HepG2 (cell line): Measurements from ENCODE around the gene DIPK1C. TPM values are rescaled to one million over a fixed set of nuclear protein-coding genes. Genes with fewer than 3 reads are reported as not detected.

Experiments used
- ATAC-seq: fragments of 200-7000 bp; cut with Tn5 transposase; 3 replicates; pipeline ENCODE4 v1.9.1; 2020; ENCODE audit warnings: mild to moderate bottlenecking, moderate library complexity
- BruUV-seq: library from RNA; stranded (reverse); fragments of 400-500 nt; replicated peaks from 2 replicates; lab custom pipeline; 2021; lab: Mats Ljungman, UMichigan
- CTCF ChIA-PET: fragments of 300-600 bp; formaldehyde crosslinking; extraction: SDS; loops from one replicate; lab custom pipeline; 2021; ENCODE audit warnings: low total read pairs, inconsistent platforms, low intra/inter-chr PET ratio; lab: Yijun Ruan, JAX
- POLR2A ChIA-PET: fragments of 350-600 bp; sonication (Branson Sonifier 250); formaldehyde crosslinking; loops from one replicate; lab custom pipeline; 2020; ENCODE audit warnings: antibody characterized with exemption, inconsistent platforms; lab: Yijun Ruan, JAX
- DNase-seq: peaks from one replicate; pipeline ENCODE4 v3.0.0-alpha.2; 2015; ENCODE audit warnings: low spot score
- FAIRE-seq: peaks from 3 replicates; lab custom pipeline; 2011; peaks lifted over from hg19 to GRCh38; lab: Jason Lieb, UNC
- H2AFZ ChIP-seq: one replicate; pipeline ENCODE4 v1.6.1; 2011; ENCODE audit warnings: low read length, inconsistent platforms
- H3K27ac ChIP-seq: fragments of 300-600 bp; 3 replicates; pipeline ENCODE4 v1.8.0; 2011; ENCODE audit warnings: mixed run types, mild to moderate bottlenecking, mixed read lengths, low read length, inconsistent platforms; ENCODE audit not compliant: insufficient read depth; ENCODE audit errors: extremely low read length
- H3K27me3 ChIP-seq, 2 experiments: fragments of 200-600 bp in 1 of 2; 2 replicates in 1 of 2; 3 replicates in 1 of 2; pipeline versions ENCODE4 v1.6.0 to v1.8.0; 2011; ENCODE audit warnings: low read length in 2 of 2, mild to moderate bottlenecking in 2 of 2, moderate library complexity in 2 of 2, inconsistent platforms in 1 of 2; ENCODE audit not compliant: insufficient read depth in 2 of 2, control insufficient read depth in 1 of 2
- H3K36me3 ChIP-seq, 2 experiments: fragments of 200-600 bp in 1 of 2; replicated peaks in 1 of 2; 2 replicates in 1 of 2; 3 replicates in 1 of 2; pipeline versions ENCODE4 v1.5.1 to v1.8.0; 2011; ENCODE audit warnings: low read length in 2 of 2, inconsistent platforms in 1 of 2; ENCODE audit not compliant: insufficient read depth in 2 of 2, control insufficient read depth in 1 of 2
- H3K4me1 ChIP-seq: 2 replicates; pipeline ENCODE4 v1.5.1; 2012; ENCODE audit warnings: low read length, inconsistent platforms; ENCODE audit not compliant: insufficient read depth
- H3K4me2 ChIP-seq: 2 replicates; pipeline ENCODE4 v1.6.0; 2011; ENCODE audit warnings: low read depth, low read length, inconsistent platforms
- H3K4me3 ChIP-seq, 3 experiments: fragments of 200-600 bp in 1 of 3; sonication (generic), shearing (Covaris generic) in 1 of 3; replicated peaks in 1 of 3; 2 replicates each; pipeline ENCODE4 v1.5.1; 2011 to 2016; ENCODE audit warnings: low read length in 3 of 3, inconsistent platforms in 2 of 3, low read depth in 2 of 3, mild to moderate bottlenecking in 2 of 3, control low read depth in 1 of 3, mixed read lengths in 1 of 3; ENCODE audit not compliant: insufficient read depth in 1 of 3
- H3K79me2 ChIP-seq: one replicate; pipeline ENCODE4 v1.6.1; 2011; ENCODE audit warnings: low read length, inconsistent platforms; ENCODE audit not compliant: insufficient read depth
- H3K9ac ChIP-seq: 2 replicates; pipeline ENCODE4 v1.6.0; 2011; ENCODE audit warnings: mild to moderate bottlenecking, low read depth, low read length, inconsistent platforms; ENCODE audit not compliant: insufficient read depth
- H3K9me3 ChIP-seq: 2 replicates; pipeline ENCODE4 v1.5.1; 2012; ENCODE audit warnings: mild to moderate bottlenecking, low read length
- H4K20me1 ChIP-seq: 2 replicates; pipeline ENCODE4 v1.6.0; 2011; ENCODE audit warnings: inconsistent platforms, mild to moderate bottlenecking, low read length, moderate library complexity; ENCODE audit not compliant: insufficient read depth
- AGO1 ChIP-seq: fragments of 200-400 bp; formaldehyde crosslinking; IDR thresholded peaks from 2 replicates; pipeline ENCODE4 v1.6.1; 2017; ENCODE audit warnings: mild to moderate bottlenecking, low read depth, low read length, moderate library complexity; ENCODE audit not compliant: poor library complexity, severe bottlenecking
- BCLAF1 ChIP-seq: fragments of 450-650 bp; IDR thresholded peaks from 2 replicates; pipeline ENCODE4 v1.6.1; 2017; ENCODE audit warnings: mild to moderate bottlenecking
- IRX3 ChIP-seq: sonication (generic); formaldehyde crosslinking; IDR thresholded peaks from 2 replicates; pipeline ENCODE4 v1.8.1; 2023; ENCODE audit warnings: mild to moderate bottlenecking, low read depth, missing genetic modification reagents, borderline replicate concordance
- MBD4 ChIP-seq: IDR thresholded peaks from 2 replicates; pipeline ENCODE4 v1.6.1; 2012; ENCODE audit warnings: low read length, inconsistent platforms, borderline replicate concordance
- WIZ ChIP-seq: sonication (generic); formaldehyde crosslinking; IDR thresholded peaks from 2 replicates; pipeline ENCODE4 v1.5.1; 2020; ENCODE audit warnings: mild to moderate bottlenecking, missing genetic modification reagents
- ZC3H4 ChIP-seq: sonication (generic); formaldehyde crosslinking; IDR thresholded peaks from 2 replicates; pipeline ENCODE4 v1.4.0; 2020; ENCODE audit warnings: missing genetic modification reagents, borderline replicate concordance
- ZHX2 ChIP-seq, 2 experiments: sonication (generic) in 1 of 2; formaldehyde crosslinking in 1 of 2; IDR thresholded peaks; 2 replicates each; pipeline versions ENCODE4 v1.6.1 to v1.9.0; 2014 to 2022; ENCODE audit warnings: antibody characterized with exemption in 1 of 2, borderline replicate concordance in 1 of 2, inconsistent platforms in 1 of 2, low read depth in 1 of 2, missing genetic modification reagents in 1 of 2
- ZNF549 ChIP-seq: sonication (generic); formaldehyde crosslinking; IDR thresholded peaks from 2 replicates; pipeline ENCODE4 v1.5.0; 2020; ENCODE audit warnings: missing genetic modification reagents
- ZNF792 ChIP-seq: IDR thresholded peaks from 2 replicates; pipeline ENCODE4 v1.6.1; 2016
- WGBS: methylation state at CpG from one replicate; pipeline ENCODE4 v1.1.6; 2017; ENCODE audit warnings: low lambda C conversion rate; 5-methylcytosine and 5-hydroxymethylcytosine counted together
- in situ Hi-C: cut with HindIII; loops from 2 replicates; pipeline ENCODE4 v1.10.0; 2017; ENCODE audit warnings: low pct_unique_long_range_greater_than_20kb; ENCODE audit not compliant: extremely low pct_ligation_motif_present
- intact Hi-C: fragments of 100-400 bp; cut with micrococcal nuclease; formaldehyde crosslinking; loops from one replicate; pipeline ENCODE4 v1.10.0; 2022; ENCODE audit not compliant: unreplicated experiment
- polyA plus RNA-seq, 8 experiments: library from polyadenylated mRNA; depleted of rRNA in 3 of 8; stranded (reverse) in 7 of 8; unstranded in 1 of 8; fragments of >200 nt; fragmentation: Illumina TruSeq in 4 of 8; extraction: Trizol in 4 of 8; gene quantifications; 2 replicates each; pipeline versions ENCODE4 v1.2.1 to v1.2.3, GENCODE V29; 2011 to 2016; ENCODE audit warnings: low read depth in 4 of 8, missing spikeins in 1 of 8, mixed read lengths in 1 of 8; ENCODE audit not compliant: insufficient read depth in 1 of 8
- total RNA-seq, 5 experiments: library from RNA; depleted of rRNA; stranded (reverse); fragments of >200 nt; fragmentation: Illumina TruSeq; extraction: Trizol; gene quantifications; 2 replicates each; pipeline ENCODE4 v1.2.3, GENCODE V29; 2016; ENCODE audit warnings: low read depth in 1 of 5

Gene DIPK1C
- total and polyA plus RNA-seq, 2 of the 13 experiments (the other 11 are each of a cell fraction or from before 2014, with no cell fraction given), result 1.8 TPM; not detected in 1

GRCh38 chr18:74410441-74410992, 46.6 kb downstream of the DIPK1C start (continued):
- no peak for TF ChIP-seq AGO1
- no peak for TF ChIP-seq BCLAF1
- TF ChIP-seq, all 625 proteins: peak for 0

- ATAC-seq, result no peak
- intact Hi-C loops, result no loop called here
- no peak for DNase-seq
- TF ChIP-seq IRX3 (CRISPR knock-in tag) (no peak), MBD4 (no peak), ZNF549 (CRISPR knock-in tag) (no peak), ZC3H4 (CRISPR knock-in tag) (no peak), ZHX2 (IDR thresholded peaks at IDR 0.05; ENCODE audit: low read depth) (no peak), ZHX2 (CRISPR knock-in tag; IDR thresholded peaks at IDR 0.05; ENCODE audit: borderline replicate concordance) (no peak), ZNF792 (CRISPR knock-in tag) (no peak), WIZ (CRISPR knock-in tag) (no peak)
- TF ChIP-seq, all 625 proteins: peak for 0
- H3K4me1 ChIP-seq, result no peaks in the 10 kb centered on the region
- no peaks in the 10 kb centered on the region for H4K20me1 ChIP-seq
- POLR2A ChIA-PET, result no interaction called here
- no peaks in the 10 kb centered on the region for H3K79me2 ChIP-seq
- H2AFZ ChIP-seq, result no peak overlapping the region
- no peak overlapping the region for H3K4me2 ChIP-seq
- no peak overlapping the region for H3K4me3 ChIP-seq
- in situ Hi-C loops, result no loop called here
- no peak for FAIRE-seq
- peaks cover 3 to 33% of the 10 kb centered on the region in 2 experiments; a peak in 3 of 5 replicates for H3K27me3 ChIP-seq
- 0% methylated on average over 2 of the region's 2 CpGs for WGBS
- no peak overlapping the region for H3K9ac ChIP-seq
- CTCF ChIA-PET, result no interaction called here
- H3K9me3 ChIP-seq, result no peaks in the 10 kb centered on the region
- BruUV-seq, result no TSS peak
- H3K27ac ChIP-seq, result no peak overlapping the region
- no peaks in the 10 kb centered on the region for H3K36me3 ChIP-seq
These were observed 49.2 kb downstream of the DIPK1C start for GRCh38 chr18:74407888-74408287.
